GM19239 (cell line): ENCODE measurements around the gene MINDY2.
A peak's percentile ranks its signal among the peaks of the same experiment; 100 is the strongest.

Source experiments
- DNase-seq: peaks from one replicate; pipeline ENCODE4 v3.0.0; 2011; ENCODE audit warnings: low spot score; ENCODE audit not compliant: insufficient read length
- FAIRE-seq: peaks from 2 replicates; lab custom pipeline; 2011; peaks lifted over from hg19 to GRCh38; lab: Jason Lieb, UNC

MINDY2 gene

GRCh38 chr15:58770857-58771620 lies at the start of gene MINDY2:
TSS of gene MINDY2 (plus strand) at chr15:58771302. CDS start at chr15:58771396, 94 bp downstream.
- FAIRE-seq (peak; percentile 94), DNase-seq (peak; percentile 88)

GRCh38 chr15:58724466-58724865 lies 46.6 kb upstream of the MINDY2 start:
- DNase-seq = peak; percentile 13
- FAIRE-seq = peak; percentile 86

GRCh38 chr15:58726867-58727266 lies 44.2 kb upstream of the MINDY2 start:
- DNase-seq (no peak), FAIRE-seq (no peak)

- FAIRE-seq (no peak), DNase-seq (no peak)
Measured at GRCh38 chr15:58731756-58732535, 39.2 kb upstream of the MINDY2 start.

GRCh38 chr15:58732625-58733363 lies 38.3 kb upstream of the MINDY2 start:
- peak; percentile 49 for FAIRE-seq
- DNase-seq = no peak

- FAIRE-seq = no peak
Measured at GRCh38 chr15:58734859-58735258, 36.2 kb upstream of the MINDY2 start.

GRCh38 chr15:58736018-58736643 lies 35.0 kb upstream of the MINDY2 start:
- peak; percentile 21 for FAIRE-seq
- DNase-seq = no peak

More at GRCh38 chr15:58734859-58735258, 36.2 kb upstream of the MINDY2 start:
- no peak for DNase-seq

- FAIRE-seq = no peak
- DNase-seq = no peak
Measured at GRCh38 chr15:58737298-58737697, 33.8 kb upstream of the MINDY2 start.

GRCh38 chr15:58738046-58738707 lies 32.9 kb upstream of the MINDY2 start:
- FAIRE-seq = no peak

GRCh38 chr15:58740436-58740835 lies 30.7 kb upstream of the MINDY2 start:
- DNase-seq (no peak), FAIRE-seq (no peak)

More at GRCh38 chr15:58738046-58738707, 32.9 kb upstream of the MINDY2 start:
- DNase-seq = no peak

- peak; percentile 79 for FAIRE-seq
- DNase-seq = no peak
Measured at GRCh38 chr15:58741032-58741431, 30.1 kb upstream of the MINDY2 start.

GRCh38 chr15:58742022-58742813 lies 28.9 kb upstream of the MINDY2 start:
- FAIRE-seq (no peak), DNase-seq (no peak)

GRCh38 chr15:58742819-58743502 lies 28.1 kb upstream of the MINDY2 start:
- FAIRE-seq = no peak
- no peak for DNase-seq

GRCh38 chr15:58746174-58746573 lies 24.9 kb upstream of the MINDY2 start:
- DNase-seq (no peak), FAIRE-seq (no peak)

GRCh38 chr15:58748040-58748851 lies 22.9 kb upstream of the MINDY2 start:
- DNase-seq = no peak
- peak; percentile 88 for FAIRE-seq

GRCh38 chr15:58748852-58749531 lies 22.1 kb upstream of the MINDY2 start:
- DNase-seq = no peak
- FAIRE-seq = no peak
